H1 (cell line): ENCODE measurements around the gene PCNX4. TPM values are rescaled to one million over a fixed set of nuclear protein-coding genes. Genes with fewer than 3 reads are reported as not detected.

Experiments used
- CTCF ChIA-PET: fragments of 300-600 bp; sonication (Branson Sonifier 250); formaldehyde crosslinking; loops from one replicate; lab custom pipeline; 2021; ENCODE audit not compliant: partially characterized antibody; lab: Charles Lee
- POLR2A ChIA-PET: fragments of 300-600 bp; sonication (Branson Sonifier 250); formaldehyde crosslinking; loops from one replicate; lab custom pipeline; 2021; ENCODE audit warnings: inconsistent platforms; ENCODE audit not compliant: partially characterized antibody; lab: Charles Lee
- DNase-seq, 2 experiments: peaks; one replicate each; pipeline versions ENCODE4 v3.0.0 to v3.0.0-alpha.2; 2010 to 2022; ENCODE audit warnings: low spot score in 2 of 2, low read depth in 1 of 2, mixed read lengths in 1 of 2
- FAIRE-seq: peaks from 2 replicates; lab custom pipeline; 2011; peaks lifted over from hg19 to GRCh38; lab: Jason Lieb, UNC
- H2AFZ ChIP-seq: 2 replicates; pipeline ENCODE4 v1.8.1; 2012; ENCODE audit warnings: low read length, inconsistent platforms
- H2AK5ac ChIP-seq: 2 replicates; pipeline ENCODE4 v1.6.1; 2013; ENCODE audit warnings: low read depth, low read length
- H2BK120ac ChIP-seq: replicated peaks from 2 replicates; pipeline ENCODE3; 2013; ENCODE audit warnings: low read depth, low read length, inconsistent platforms
- H2BK12ac ChIP-seq: 2 replicates; pipeline ENCODE4 v1.6.1; 2013; ENCODE audit warnings: low read depth, low read length
- H2BK15ac ChIP-seq: 2 replicates; pipeline ENCODE4 v1.6.1; 2013; ENCODE audit warnings: low read length
- H2BK20ac ChIP-seq: 2 replicates; pipeline ENCODE4 v1.6.1; 2013; ENCODE audit warnings: low read length
- H2BK5ac ChIP-seq: 2 replicates; pipeline ENCODE4 v1.6.1; 2013; ENCODE audit warnings: low read depth, low read length
- H3K14ac ChIP-seq: 2 replicates; pipeline ENCODE4 v1.6.1; 2013; ENCODE audit warnings: inconsistent platforms; ENCODE audit not compliant: insufficient read length
- H3K18ac ChIP-seq: 2 replicates; pipeline ENCODE4 v1.6.1; 2013; ENCODE audit warnings: low read length; ENCODE audit errors: extremely low read depth
- H3K23ac ChIP-seq: 2 replicates; pipeline ENCODE4 v1.6.1; 2013; ENCODE audit warnings: inconsistent platforms; ENCODE audit not compliant: insufficient read length
- H3K23me2 ChIP-seq: 2 replicates; pipeline ENCODE4 v1.6.1; 2013; ENCODE audit warnings: low read depth, low read length
- H3K27ac ChIP-seq: 2 replicates; pipeline ENCODE4 v1.6.1; 2011; ENCODE audit warnings: low read depth, low read length, inconsistent platforms
- H3K27me3 ChIP-seq, 4 experiments: replicated peaks in 1 of 4; 1 replicate in 1 of 4; 2 replicates in 3 of 4; pipeline versions ENCODE4 v1.6.1 to v1.8.1; 2011 to 2013; ENCODE audit warnings: low read length in 3 of 4, mild to moderate bottlenecking in 3 of 4, inconsistent platforms in 2 of 4, mixed read lengths in 2 of 4, moderate library complexity in 1 of 4; ENCODE audit not compliant: control insufficient read depth in 3 of 4, insufficient read depth in 3 of 4; ENCODE audit errors: extremely low read depth in 1 of 4
- H3K36me3 ChIP-seq, 4 experiments: 2 replicates each; pipeline versions ENCODE4 v1.6.1 to v1.8.1; 2011 to 2013; ENCODE audit warnings: mild to moderate bottlenecking in 4 of 4, low read length in 3 of 4, moderate library complexity in 2 of 4, control low read depth in 1 of 4, inconsistent platforms in 1 of 4; ENCODE audit not compliant: insufficient read depth in 4 of 4, control insufficient read depth in 2 of 4
- H3K4ac ChIP-seq: replicated peaks from 2 replicates; pipeline ENCODE3; 2013; ENCODE audit warnings: low read length, low read depth, mixed read lengths, inconsistent platforms; ENCODE audit not compliant: insufficient read length
- H3K4me1 ChIP-seq, 4 experiments: replicated peaks in 1 of 4; 1 replicate in 1 of 4; 2 replicates in 3 of 4; pipeline versions ENCODE4 v1.6.1 to v1.8.1; 2011 to 2013; ENCODE audit warnings: low read length in 3 of 4, inconsistent platforms in 2 of 4, mixed read lengths in 1 of 4; ENCODE audit not compliant: insufficient read depth in 4 of 4, control insufficient read depth in 3 of 4
- H3K4me2 ChIP-seq, 2 experiments: 2 replicates each; pipeline versions ENCODE4 v1.6.1 to v1.8.1; 2011 to 2013; ENCODE audit warnings: low read depth in 2 of 2, low read length in 2 of 2, control low read depth in 1 of 2, inconsistent platforms in 1 of 2, mild to moderate bottlenecking in 1 of 2; ENCODE audit not compliant: insufficient read depth in 1 of 2
- H3K4me3 ChIP-seq, 4 experiments: fragments of 200-600, 300-600 bp in 1 of 4; sonication (generic), shearing (Covaris generic), sonication (Bioruptor Twin) in 1 of 4; 2 replicates each; pipeline versions ENCODE4 v1.5.1 to v1.8.1; 2011 to 2016; ENCODE audit warnings: low read length in 4 of 4, low read depth in 3 of 4, control low read depth in 2 of 4, inconsistent platforms in 2 of 4, mild to moderate bottlenecking in 2 of 4, mixed read lengths in 1 of 4, moderate library complexity in 1 of 4; ENCODE audit not compliant: insufficient read depth in 2 of 4; ENCODE audit errors: extremely low read depth in 1 of 4
- H3K56ac ChIP-seq: replicated peaks from 2 replicates; pipeline ENCODE3; 2013; ENCODE audit warnings: low read depth, mild to moderate bottlenecking, mixed read lengths, low read length, inconsistent platforms; ENCODE audit not compliant: insufficient read length
- H3K79me1 ChIP-seq: 2 replicates; pipeline ENCODE4 v1.6.1; 2013; ENCODE audit warnings: low read depth, low read length, control low read depth
- H3K79me2 ChIP-seq, 2 experiments: 2 replicates each; pipeline versions ENCODE4 v1.6.1 to v1.8.1; 2012 to 2013; ENCODE audit warnings: low read length in 2 of 2, mild to moderate bottlenecking in 2 of 2, inconsistent platforms in 1 of 2; ENCODE audit not compliant: insufficient read depth in 2 of 2, control insufficient read depth in 1 of 2
- H3K9ac ChIP-seq, 4 experiments: replicated peaks in 1 of 4; 1 replicate in 1 of 4; 2 replicates in 3 of 4; pipeline versions ENCODE4 v1.6.1 to v1.8.1; 2011 to 2013; ENCODE audit warnings: low read depth in 3 of 4, low read length in 3 of 4, control low read depth in 2 of 4, mild to moderate bottlenecking in 2 of 4, moderate library complexity in 2 of 4, inconsistent platforms in 1 of 4; ENCODE audit errors: extremely low read depth in 1 of 4
- H3K9me3 ChIP-seq, 2 experiments: 2 replicates each; pipeline versions ENCODE4 v1.6.1 to v1.8.1; 2012 to 2013; ENCODE audit warnings: mild to moderate bottlenecking in 2 of 2, moderate library complexity in 2 of 2, control low read depth in 1 of 2, inconsistent platforms in 1 of 2, low read depth in 1 of 2, low read length in 1 of 2, mixed read lengths in 1 of 2; ENCODE audit not compliant: insufficient read depth in 2 of 2
- H4K20me1 ChIP-seq, 2 experiments: replicated peaks in 1 of 2; 2 replicates each; pipeline versions ENCODE3 to v1.8.1; 2011 to 2013; ENCODE audit warnings: inconsistent platforms in 2 of 2, low read length in 2 of 2, mild to moderate bottlenecking in 1 of 2; ENCODE audit not compliant: insufficient read depth in 2 of 2, control insufficient read depth in 1 of 2
- H4K5ac ChIP-seq: 2 replicates; pipeline ENCODE4 v1.6.1; 2013; ENCODE audit warnings: low read length, low read depth, mixed read lengths, inconsistent platforms; ENCODE audit not compliant: insufficient read length
- H4K8ac ChIP-seq: 2 replicates; pipeline ENCODE4 v1.8.0; 2013; ENCODE audit warnings: mild to moderate bottlenecking, moderate library complexity, low read length, inconsistent platforms; ENCODE audit not compliant: insufficient read depth; ENCODE audit errors: extremely low read depth
- H4K91ac ChIP-seq: replicated peaks from 2 replicates; pipeline ENCODE3; 2013; ENCODE audit warnings: low read length, mixed read lengths, inconsistent platforms; ENCODE audit not compliant: insufficient read length
- EGR1 ChIP-seq: IDR thresholded peaks from 2 replicates; pipeline ENCODE4 v1.6.1; 2011; ENCODE audit warnings: low read depth, low read length, borderline replicate concordance
- EZH2 ChIP-seq: fragments of 200-600 bp; sonication (generic); IDR thresholded peaks from 2 replicates; pipeline ENCODE4 v1.7.1; 2012; ENCODE audit warnings: low read depth, mild to moderate bottlenecking, moderate library complexity, low read length, inconsistent platforms; ENCODE audit not compliant: severe bottlenecking
- HDAC2 ChIP-seq, 2 experiments: fragments of 300-600 bp in 1 of 2; sonication (generic) in 1 of 2; IDR thresholded peaks; 2 replicates each; pipeline ENCODE4 v1.6.1; 2011 to 2012; ENCODE audit warnings: low read depth in 2 of 2, low read length in 2 of 2, mild to moderate bottlenecking in 2 of 2, moderate library complexity in 2 of 2, borderline replicate concordance in 1 of 2, inconsistent platforms in 1 of 2
- JUN ChIP-seq: IDR thresholded peaks from 2 replicates; pipeline ENCODE4 v1.6.1; 2011; ENCODE audit warnings: low read depth, mild to moderate bottlenecking, improper control_type of control experiment, low read length
- MAFK ChIP-seq: IDR thresholded peaks from 2 replicates; pipeline ENCODE4 v1.6.1; 2012; ENCODE audit warnings: low read depth, mild to moderate bottlenecking, improper control_type of control experiment, low read length
- PHF8 ChIP-seq: fragments of 200-600 bp; sonication (generic); conservative IDR thresholded peaks from 2 replicates; pipeline ENCODE4 v1.7.1; 2012; ENCODE audit warnings: low read depth, mild to moderate bottlenecking, inconsistent platforms, low read length, moderate library complexity
- RFX5 ChIP-seq: IDR thresholded peaks from 2 replicates; pipeline ENCODE4 v1.6.1; 2011; ENCODE audit warnings: low read depth, low read length, improper control_type of control experiment, borderline replicate concordance
- SAP30 ChIP-seq: fragments of 300-600 bp; sonication (generic); IDR thresholded peaks from 2 replicates; pipeline ENCODE4 v1.7.1; 2012; ENCODE audit warnings: low read length, moderate library complexity, mild to moderate bottlenecking, inconsistent platforms; ENCODE audit not compliant: insufficient read depth, insufficient replicate concordance
- SP2 ChIP-seq: IDR thresholded peaks from 2 replicates; pipeline ENCODE4 v1.6.1; 2012; ENCODE audit warnings: mild to moderate bottlenecking, low read length, inconsistent platforms
- WGBS, 2 experiments: shearing (Covaris generic) in 1 of 2; methylation state at CpG; one replicate each; pipeline versions ENCODE4 v1.1.6 to v1.1.7; 2013 to 2015; ENCODE audit warnings: low lambda C conversion rate in 2 of 2, mixed read lengths in 2 of 2, inconsistent platforms in 1 of 2, low coverage in 1 of 2, missing lambda C conversion rate in 1 of 2; ENCODE audit not compliant: insufficient replicate concordance in 2 of 2, insufficient coverage in 1 of 2, insufficient read length in 1 of 2; ENCODE audit errors: extremely low coverage in 1 of 2, missing lambda C conversion rate in 1 of 2; 5-methylcytosine and 5-hydroxymethylcytosine counted together
- polyA plus RNA-seq, 7 experiments: library from polyadenylated mRNA; depleted of rRNA in 3 of 7; stranded (reverse) in 5 of 7; unstranded in 2 of 7; fragments of >200 nt in 5 of 7; fragments of 200-250 nt in 2 of 7; gene quantifications; 1 replicate in 5 of 7; 2 replicates in 1 of 7; 4 replicates in 1 of 7; pipeline versions ENCODE4 v1.2.1 to v1.2.3, GENCODE V29; 2011 to 2013; ENCODE audit warnings: missing spikeins in 2 of 7, mixed read lengths in 2 of 7
- total RNA-seq: library from RNA; stranded (reverse); fragmentation: NEBNext Ultra II Directional; extraction: Animal tissue kit (Norgen Biotek cat#: 25700); gene quantifications from 2 replicates; pipeline ENCODE4 v1.2.1, GENCODE V29; 2021
- TF ChIP-seq, protein P1 (sequence below), 3 experiments: IDR thresholded peaks; 1 replicate in 2 of 3; 2 replicates in 1 of 3; pipeline versions ENCODE4 v1.5.1 to v1.6.1; 2011; ENCODE audit warnings: low read length in 3 of 3, mild to moderate bottlenecking in 3 of 3, inconsistent platforms in 2 of 3, low read depth in 1 of 3, moderate library complexity in 1 of 3; ENCODE audit not compliant: insufficient read depth in 1 of 3; ENCODE audit errors: control extremely low read depth in 1 of 3

The PCNX4 gene
- total and polyA plus RNA-seq, 2 of the 8 experiments (the other 6 are each of a cell fraction or from before 2014, with no cell fraction given) = 28.4 to 35.5 TPM

GRCh38 chr14:60183138-60183537 is 91.4 kb downstream of the PCNX4 start:
- Histone ChIP-seq H3K4ac (no peak overlapping the region), H3K4me2 (no peak overlapping the region), H3K4me1 (peaks cover 0 to 3% (median 0%) of the 10 kb centered on the region in 4 experiments; a peak in 1 of 7 replicates), H3K79me2 (no peaks in the 10 kb centered on the region), H4K5ac (no peak overlapping the region), H2BK5ac (no peak overlapping the region), H2BK20ac (no peak overlapping the region), H3K27ac (no peak overlapping the region), H2BK120ac (no peak overlapping the region), H3K36me3 (no peaks in the 10 kb centered on the region), H3K23me2 (no peaks in the 10 kb centered on the region), H4K91ac (no peak overlapping the region), H2BK15ac (no peak overlapping the region), H3K79me1 (no peaks in the 10 kb centered on the region), H3K9me3 (peaks cover 0 to 5% of the 10 kb centered on the region in 2 experiments; a peak in 1 of 4 replicates), H2AFZ (no peak overlapping the region; the same call in 1 of the 2 replicates), H3K56ac (no peak overlapping the region), H3K18ac (no peak overlapping the region), H3K9ac (no peak overlapping the region), H3K27me3 (no peaks in the 10 kb centered on the region), H3K14ac (no peak overlapping the region), H4K20me1 (no peaks in the 10 kb centered on the region), H3K23ac (no peak overlapping the region), H2AK5ac (no peak overlapping the region), H4K8ac (no peak overlapping the region), H2BK12ac (no peak overlapping the region), H3K4me3 (no peak overlapping the region)
- WGBS, 2 experiments = 83% methylated on average over 3 of the region's 3 CpGs; no CpG with 5 or more reads in 1 of the 2 experiments
- DNase-seq (no peak), FAIRE-seq (no peak)
- CTCF ChIA-PET = interaction anchor here (0.6 to 8.4 kb wide), 21 partner anchors 8 to 671 kb away, joined by 3 to 80 read pairs (median 4); partner anchors contain the start of genes DHRS7, PPM1A and SIX6
- POLR2A ChIA-PET = interaction anchor here (1.0 kb wide), 1 partner anchor 15 kb away, joined by 3 read pairs; no protein-coding TSS in a partner anchor
- TF ChIP-seq SP2 = no peak
- no peak for TF ChIP-seq MAFK
- no peak for TF ChIP-seq PHF8
- no peak for TF ChIP-seq JUN
- no peak for TF ChIP-seq HDAC2 (IDR thresholded peaks at IDR 0.05; ENCODE audit: borderline replicate concordance in 1 of 2, low read depth in 2 of 2, low read length in 2 of 2)
- no peak for TF ChIP-seq SAP30
- TF ChIP-seq EZH2 = no peak
- TF ChIP-seq, protein P1, sequence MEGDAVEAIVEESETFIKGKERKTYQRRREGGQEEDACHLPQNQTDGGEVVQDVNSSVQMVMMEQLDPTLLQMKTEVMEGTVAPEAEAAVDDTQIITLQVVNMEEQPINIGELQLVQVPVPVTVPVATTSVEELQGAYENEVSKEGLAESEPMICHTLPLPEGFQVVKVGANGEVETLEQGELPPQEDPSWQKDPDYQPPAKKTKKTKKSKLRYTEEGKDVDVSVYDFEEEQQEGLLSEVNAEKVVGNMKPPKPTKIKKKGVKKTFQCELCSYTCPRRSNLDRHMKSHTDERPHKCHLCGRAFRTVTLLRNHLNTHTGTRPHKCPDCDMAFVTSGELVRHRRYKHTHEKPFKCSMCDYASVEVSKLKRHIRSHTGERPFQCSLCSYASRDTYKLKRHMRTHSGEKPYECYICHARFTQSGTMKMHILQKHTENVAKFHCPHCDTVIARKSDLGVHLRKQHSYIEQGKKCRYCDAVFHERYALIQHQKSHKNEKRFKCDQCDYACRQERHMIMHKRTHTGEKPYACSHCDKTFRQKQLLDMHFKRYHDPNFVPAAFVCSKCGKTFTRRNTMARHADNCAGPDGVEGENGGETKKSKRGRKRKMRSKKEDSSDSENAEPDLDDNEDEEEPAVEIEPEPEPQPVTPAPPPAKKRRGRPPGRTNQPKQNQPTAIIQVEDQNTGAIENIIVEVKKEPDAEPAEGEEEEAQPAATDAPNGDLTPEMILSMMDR (IDR thresholded peaks at IDR 0.05; ENCODE audit: control extremely low read depth in 1 of 3, insufficient read depth in 1 of 3, low read depth in 1 of 3, low read length in 3 of 3) = no peak
- TF ChIP-seq RFX5 = no peak
- no peak for TF ChIP-seq EGR1
